MM.1S (cell line): ENCODE data around the gene PAK1.

ENCODE experiments used
- DNase-seq: peaks from one replicate; pipeline ENCODE4 v3.0.0-alpha.2; 2015
- H2AFZ ChIP-seq: fragments of 300-600 bp; sonication (generic); 2 replicates; pipeline ENCODE4 v1.6.0; 2016; ENCODE audit warnings: antibody characterized with exemption, low read length
- H3F3A ChIP-seq: fragments of 300-600 bp; sonication (generic); 2 replicates; pipeline ENCODE4 v1.6.1; 2016; ENCODE audit warnings: mild to moderate bottlenecking, antibody characterized with exemption, low read length, moderate library complexity, mixed read lengths; ENCODE audit not compliant: insufficient read depth
- H3K27ac ChIP-seq: fragments of 300-600 bp; sonication (generic); 2 replicates; pipeline ENCODE4 v1.5.1; 2016; ENCODE audit warnings: mild to moderate bottlenecking, low read length
- H3K27me3 ChIP-seq: fragments of 300-600 bp; sonication (generic); replicated peaks from 2 replicates; pipeline ENCODE4 v1.6.0; 2016; ENCODE audit warnings: low read length; ENCODE audit not compliant: insufficient read depth
- H3K36me3 ChIP-seq: fragments of 300-600 bp; sonication (generic); replicated peaks from 2 replicates; pipeline ENCODE4 v1.6.1; 2016; ENCODE audit warnings: mild to moderate bottlenecking, low read length, mixed read lengths; ENCODE audit not compliant: insufficient read depth
- H3K4me1 ChIP-seq: fragments of 300-600 bp; sonication (generic); 2 replicates; pipeline ENCODE4 v1.6.1; 2016; ENCODE audit warnings: low read length, mixed read lengths
- H3K4me2 ChIP-seq: fragments of 300-600 bp; sonication (generic); 2 replicates; pipeline ENCODE4 v1.6.0; 2016; ENCODE audit warnings: low read depth, low read length
- H3K4me3 ChIP-seq: fragments of 300-600 bp; sonication (generic); 2 replicates; pipeline ENCODE4 v1.5.1; 2016; ENCODE audit warnings: low read length, mixed read lengths
- H3K79me2 ChIP-seq: fragments of 300-600 bp; sonication (generic); 2 replicates; pipeline ENCODE4 v1.6.1; 2016; ENCODE audit warnings: mixed run types, low read length, mixed read lengths
- H3K9ac ChIP-seq: fragments of 300-600 bp; sonication (generic); 2 replicates; pipeline ENCODE4 v1.6.1; 2016; ENCODE audit warnings: low read length, mixed read lengths
- H3K9me2 ChIP-seq: fragments of 300-600 bp; sonication (generic); replicated peaks from 2 replicates; pipeline ENCODE4 v1.6.1; 2016; ENCODE audit warnings: mild to moderate bottlenecking, low read length, mixed read lengths; ENCODE audit not compliant: insufficient read depth
- H3K9me3 ChIP-seq: fragments of 300-600 bp; sonication (generic); replicated peaks from 2 replicates; pipeline ENCODE4 v1.6.1; 2016; ENCODE audit warnings: mild to moderate bottlenecking, low read length, mixed read lengths; ENCODE audit not compliant: insufficient read depth
- H4K20me1 ChIP-seq: fragments of 300-600 bp; sonication (generic); 2 replicates; pipeline ENCODE4 v1.6.1; 2016; ENCODE audit warnings: mild to moderate bottlenecking, low read length, moderate library complexity, mixed read lengths; ENCODE audit not compliant: insufficient read depth
- CTCF ChIP-seq: fragments of 300-600 bp; sonication (generic); IDR thresholded peaks from 2 replicates; pipeline ENCODE4 v1.5.1; 2016; ENCODE audit warnings: antibody characterized with exemption, low read length, mixed read lengths
- EZH2 ChIP-seq: fragments of 300-600 bp; sonication (generic); optimal IDR thresholded peaks from 2 replicates; pipeline ENCODE3; 2017; ENCODE audit warnings: low read depth, mild to moderate bottlenecking, antibody characterized with exemption, low read length, mixed read lengths
- EZH2phosphoT487 ChIP-seq: fragments of 300-600 bp; sonication (generic); IDR thresholded peaks from 2 replicates; pipeline ENCODE4 v1.6.1; 2018; ENCODE audit warnings: antibody characterized with exemption, low read length

Gene PAK1

GRCh38 chr11:77402218-77402556 lies 71.7 kb downstream of the PAK1 start:
- Histone ChIP-seq H3K4me3 (no peak overlapping the region), H3K4me2 (no peak overlapping the region), H3K9ac (no peak overlapping the region), H3K27ac (no peak overlapping the region), H3K79me2 (peaks cover 60% of the 10 kb centered on the region), H3K4me1 (0 out of 2 replicates have a peak, but pooled peaks cover 3% of the 10 kb centered on the region), H2AFZ (no peak overlapping the region), H3F3A (no peaks in the 10 kb centered on the region), H3K9me2 (no peaks in the 10 kb centered on the region), H3K36me3 (no peaks in the 10 kb centered on the region), H3K9me3 (no peaks in the 10 kb centered on the region), H3K27me3 (no peaks in the 10 kb centered on the region), H4K20me1 (no peaks in the 10 kb centered on the region)
- TF ChIP-seq EZH2phosphoT487 (no peak), CTCF (no peak), EZH2 (no peak)
- DNase-seq: no peak

DNA sequence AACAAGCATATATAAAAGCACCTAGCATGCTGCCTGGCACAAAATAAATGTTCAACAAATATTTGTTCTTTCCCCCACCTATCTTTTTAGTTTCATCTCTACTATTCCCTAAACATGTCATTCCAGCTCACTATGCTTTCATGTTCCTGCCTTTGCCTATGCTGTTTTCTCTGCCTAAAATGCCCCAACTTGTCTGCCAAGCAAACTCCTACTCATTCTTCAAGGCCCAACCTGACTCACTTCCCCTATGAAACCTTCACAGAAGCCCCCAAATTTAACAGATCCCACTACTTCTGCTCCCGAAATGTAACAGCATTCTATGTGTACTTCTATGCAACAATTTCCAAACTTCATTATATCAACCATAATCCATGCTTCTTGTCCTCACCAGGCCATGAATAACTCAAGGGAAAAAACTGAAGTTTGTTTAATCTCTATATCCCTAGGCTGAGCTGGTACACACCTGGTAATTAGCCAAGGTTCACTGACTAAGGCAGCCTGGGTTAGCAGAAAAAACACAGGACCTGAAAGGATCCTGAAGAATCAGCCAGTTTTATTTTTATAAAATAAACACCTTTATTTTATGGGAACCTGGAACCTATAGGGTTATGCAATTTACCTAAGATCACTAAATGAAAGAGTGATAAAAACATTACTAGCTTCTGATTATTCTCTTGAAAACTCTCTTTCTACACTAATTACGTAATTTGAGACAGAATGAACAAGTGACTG lies 72.2 kb downstream of the PAK1 start:
- no peak for TF ChIP-seq EZH2phosphoT487
- TF ChIP-seq CTCF: no peak
- no peak for TF ChIP-seq EZH2
- no peak overlapping the region for H3K9ac ChIP-seq
- H3F3A ChIP-seq: no peaks in the 10 kb centered on the region
- H3K4me1 ChIP-seq: 0 out of 2 replicates have a peak, but pooled peaks cover 3% of the 10 kb centered on the region
- peaks cover 62% of the 10 kb centered on the region for H3K79me2 ChIP-seq
- no peak overlapping the region for H2AFZ ChIP-seq
- no peak overlapping the region for H3K4me3 ChIP-seq
- H3K9me3 ChIP-seq: no peaks in the 10 kb centered on the region
- DNase-seq: no peak
- no peaks in the 10 kb centered on the region for H4K20me1 ChIP-seq
- no peak overlapping the region for H3K4me2 ChIP-seq
- no peaks in the 10 kb centered on the region for H3K27me3 ChIP-seq
- H3K36me3 ChIP-seq: no peaks in the 10 kb centered on the region
- no peaks in the 10 kb centered on the region for H3K9me2 ChIP-seq
- no peak overlapping the region for H3K27ac ChIP-seq

- DNase-seq: no peak
- TF ChIP-seq EZH2phosphoT487: no peak
- no peak for TF ChIP-seq CTCF
- TF ChIP-seq EZH2: no peak
- Histone ChIP-seq H3K9ac (no peak overlapping the region), H3F3A (no peaks in the 10 kb centered on the region), H3K9me3 (no peaks in the 10 kb centered on the region), H3K9me2 (no peaks in the 10 kb centered on the region), H3K27ac (no peak overlapping the region), H3K36me3 (no peaks in the 10 kb centered on the region), H3K4me2 (no peak overlapping the region), H3K4me1 (0 out of 2 replicates have a peak, but pooled peaks cover 3% of the 10 kb centered on the region), H3K79me2 (peaks cover 67% of the 10 kb centered on the region), H2AFZ (no peak overlapping the region), H3K27me3 (no peaks in the 10 kb centered on the region), H3K4me3 (no peak overlapping the region), H4K20me1 (no peaks in the 10 kb centered on the region)
Observed at GRCh38 chr11:77400775-77401449, 73.0 kb downstream of the PAK1 start.
